HG03439 (cell line): ENCODE results near the gene CDH5.

ENCODE experiments used
- ATAC-seq: cut with Tn5 transposase; IDR thresholded peaks from one replicate; pipeline ENCODE4 v1.9.1; 2021; ENCODE audit warnings: mild to moderate bottlenecking, moderate library complexity; ENCODE audit not compliant: unreplicated experiment

Gene CDH5

GRCh38 chr16:66354034-66354909, 12.2 kb upstream of the CDH5 start:
- ATAC-seq, result no peak

GRCh38 chr16:66355526-66355925, 11.0 kb upstream of the CDH5 start:
- ATAC-seq, result no peak

- no peak for ATAC-seq
Measured at GRCh38 chr16:66357523-66357928, 9.0 kb upstream of the CDH5 start.

GRCh38 chr16:66358231-66358630, 8.3 kb upstream of the CDH5 start:
- no peak for ATAC-seq

GRCh38 chr16:66359012-66359411, 7.5 kb upstream of the CDH5 start:
- ATAC-seq, result no peak

- ATAC-seq, result no peak
Measured at GRCh38 chr16:66359811-66360608, 6.5 kb upstream of the CDH5 start.

GRCh38 chr16:66360624-66361324, 5.7 kb upstream of the CDH5 start:
- no peak for ATAC-seq

- ATAC-seq, result no peak
Measured at GRCh38 chr16:66361604-66362135, 4.8 kb upstream of the CDH5 start.

- ATAC-seq, result no peak
Measured at GRCh38 chr16:66363211-66363777, 3.2 kb upstream of the CDH5 start.

- ATAC-seq, result no peak
Measured at GRCh38 chr16:66364117-66364958, 2.2 kb upstream of the CDH5 start.

GRCh38 chr16:66364959-66365306, 1.6 kb upstream of the CDH5 start:
- ATAC-seq, result no peak

- no peak for ATAC-seq
Measured at GRCh38 chr16:66365651-66366050, 840 bp upstream of the CDH5 start.

GRCh38 chr16:66367968-66368891, 1.7 kb downstream of the CDH5 start:
- no peak for ATAC-seq

GRCh38 chr16:66369055-66369592, 2.6 kb downstream of the CDH5 start:
- no peak for ATAC-seq

GRCh38 chr16:66370786-66371684, 4.5 kb downstream of the CDH5 start:
- no peak for ATAC-seq

- ATAC-seq, result no peak
Measured at GRCh38 chr16:66372078-66372897, 5.8 kb downstream of the CDH5 start.

- ATAC-seq, result no peak
Measured at GRCh38 chr16:66372898-66373155, 6.3 kb downstream of the CDH5 start.
